ENCODE data around the gene MMS19.

MMS19 gene

GRCh38 chr10:97537186-97537869 lies 39.1 kb upstream of the MMS19 start:
- no peak for DNase-seq
- no peak overlapping the region for H3K4ac ChIP-seq (ENCODE audit: low read depth, low read length)
- H2BK15ac ChIP-seq (replicated peaks; ENCODE audit: low read depth): no peak overlapping the region
- no peak overlapping the region for H2AK5ac ChIP-seq (ENCODE audit: low read length)
- no peak overlapping the region for H2BK5ac ChIP-seq (ENCODE audit: low read length)
- H3K4me1 ChIP-seq (ENCODE audit: control insufficient read depth, low read depth, low read length): peaks cover 6% of the 10 kb centered on the region
- H3K4me3 ChIP-seq (ENCODE audit: low read length): no peak overlapping the region
- H3K27ac ChIP-seq (ENCODE audit: low read depth, low read length): no peak overlapping the region
- no peak overlapping the region for H3K23ac ChIP-seq (ENCODE audit: low read length)
- no peaks in the 10 kb centered on the region for H3K36me3 ChIP-seq (ENCODE audit: control insufficient read depth, insufficient read depth, low read length)
- H3K18ac ChIP-seq (ENCODE audit: low read length): no peak overlapping the region
- no peak overlapping the region for H4K5ac ChIP-seq (ENCODE audit: low read length)
- H3K79me2 ChIP-seq (ENCODE audit: control insufficient read depth, insufficient read depth, low read length): no peaks in the 10 kb centered on the region
- H3K9ac ChIP-seq (ENCODE audit: low read length): no peak overlapping the region
- no CpG with 5 or more reads among the region's 5 CpGs for WGBS (ENCODE audit: extremely low coverage, insufficient coverage, low lambda C conversion rate)
- H3K56ac ChIP-seq (ENCODE audit: low read length): peak overlapping the region; percentile 40
- no peaks in the 10 kb centered on the region for H3K27me3 ChIP-seq (ENCODE audit: insufficient read depth, low read length, poor library complexity)
- no peak overlapping the region for H3K4me2 ChIP-seq (ENCODE audit: low read length)
- no peak overlapping the region for H2BK120ac ChIP-seq (ENCODE audit: low read depth, low read length)
- peaks cover 8% of the 10 kb centered on the region for H3K79me1 ChIP-seq (ENCODE audit: low read length)
- H4K8ac ChIP-seq (ENCODE audit: low read depth, low read length): no peak overlapping the region

- Histone ChIP-seq H2AK5ac (ENCODE audit: low read length) (no peak overlapping the region), H2BK120ac (ENCODE audit: low read depth, low read length) (no peak overlapping the region), H3K79me2 (ENCODE audit: control insufficient read depth, insufficient read depth, low read length) (no peaks in the 10 kb centered on the region), H2BK5ac (ENCODE audit: low read length) (no peak overlapping the region), H3K36me3 (ENCODE audit: control insufficient read depth, insufficient read depth, low read length) (no peaks in the 10 kb centered on the region), H3K4me2 (ENCODE audit: low read length) (no peak overlapping the region), H3K18ac (ENCODE audit: low read length) (no peak overlapping the region), H3K27ac (ENCODE audit: low read depth, low read length) (no peak overlapping the region), H3K56ac (ENCODE audit: low read length) (no peak overlapping the region), H3K79me1 (ENCODE audit: low read length) (peaks cover 3% of the 10 kb centered on the region), H2BK15ac (replicated peaks; ENCODE audit: low read depth) (no peak overlapping the region), H3K9ac (ENCODE audit: low read length) (no peak overlapping the region), H4K8ac (ENCODE audit: low read depth, low read length) (no peak overlapping the region), H3K27me3 (ENCODE audit: insufficient read depth, low read length, poor library complexity) (no peaks in the 10 kb centered on the region), H3K4me1 (ENCODE audit: control insufficient read depth, low read depth, low read length) (no peaks in the 10 kb centered on the region), H3K4ac (ENCODE audit: low read depth, low read length) (no peak overlapping the region), H3K23ac (ENCODE audit: low read length) (no peak overlapping the region), H3K4me3 (ENCODE audit: low read length) (no peak overlapping the region), H4K5ac (ENCODE audit: low read length) (no peak overlapping the region)
- DNase-seq: peak; percentile 85
- WGBS (ENCODE audit: extremely low coverage, insufficient coverage, low lambda C conversion rate): no CpG with 5 or more reads among the region's 6 CpGs
Measured at GRCh38 chr10:97534746-97535367, 36.6 kb upstream of the MMS19 start.

- H2BK5ac ChIP-seq (ENCODE audit: low read length): no peak overlapping the region
- no peak overlapping the region for H3K18ac ChIP-seq (ENCODE audit: low read length)
- no peak overlapping the region for H4K8ac ChIP-seq (ENCODE audit: low read depth, low read length)
- H2BK120ac ChIP-seq (ENCODE audit: low read depth, low read length): no peak overlapping the region
- no peaks in the 10 kb centered on the region for H3K79me2 ChIP-seq (ENCODE audit: control insufficient read depth, insufficient read depth, low read length)
- peaks cover 3% of the 10 kb centered on the region for H3K79me1 ChIP-seq (ENCODE audit: low read length)
- no peak overlapping the region for H3K4me2 ChIP-seq (ENCODE audit: low read length)
- no peak overlapping the region for H2BK15ac ChIP-seq (replicated peaks; ENCODE audit: low read depth)
- no peaks in the 10 kb centered on the region for H3K36me3 ChIP-seq (ENCODE audit: control insufficient read depth, insufficient read depth, low read length)
- no peaks in the 10 kb centered on the region for H3K27me3 ChIP-seq (ENCODE audit: insufficient read depth, low read length, poor library complexity)
- no peak overlapping the region for H3K9ac ChIP-seq (ENCODE audit: low read length)
- no peaks in the 10 kb centered on the region for H3K4me1 ChIP-seq (ENCODE audit: control insufficient read depth, low read depth, low read length)
- H3K56ac ChIP-seq (ENCODE audit: low read length): no peak overlapping the region
- DNase-seq: no peak
- H3K27ac ChIP-seq (ENCODE audit: low read depth, low read length): no peak overlapping the region
- H3K4me3 ChIP-seq (ENCODE audit: low read length): no peak overlapping the region
- WGBS (ENCODE audit: extremely low coverage, insufficient coverage, low lambda C conversion rate): no CpG with 5 or more reads among the region's 6 CpGs
- no peak overlapping the region for H4K5ac ChIP-seq (ENCODE audit: low read length)
- no peak overlapping the region for H3K4ac ChIP-seq (ENCODE audit: low read depth, low read length)
- no peak overlapping the region for H2AK5ac ChIP-seq (ENCODE audit: low read length)
- H3K23ac ChIP-seq (ENCODE audit: low read length): no peak overlapping the region
Measured at GRCh38 chr10:97533888-97534287, 35.7 kb upstream of the MMS19 start.

- Histone ChIP-seq H3K27me3 (ENCODE audit: insufficient read depth, low read length, poor library complexity) (no peaks in the 10 kb centered on the region), H3K9ac (ENCODE audit: low read length) (no peak overlapping the region), H3K4me1 (ENCODE audit: control insufficient read depth, low read depth, low read length) (no peaks in the 10 kb centered on the region), H4K8ac (ENCODE audit: low read depth, low read length) (no peak overlapping the region), H2BK15ac (replicated peaks; ENCODE audit: low read depth) (no peak overlapping the region), H3K27ac (ENCODE audit: low read depth, low read length) (no peak overlapping the region), H3K79me1 (ENCODE audit: low read length) (peaks cover 3% of the 10 kb centered on the region), H3K56ac (ENCODE audit: low read length) (no peak overlapping the region), H2BK120ac (ENCODE audit: low read depth, low read length) (no peak overlapping the region), H4K5ac (ENCODE audit: low read length) (no peak overlapping the region), H2BK5ac (ENCODE audit: low read length) (no peak overlapping the region), H3K23ac (ENCODE audit: low read length) (no peak overlapping the region), H3K36me3 (ENCODE audit: control insufficient read depth, insufficient read depth, low read length) (no peaks in the 10 kb centered on the region), H3K18ac (ENCODE audit: low read length) (no peak overlapping the region), H2AK5ac (ENCODE audit: low read length) (no peak overlapping the region), H3K4me3 (ENCODE audit: low read length) (no peak overlapping the region), H3K4ac (ENCODE audit: low read depth, low read length) (no peak overlapping the region), H3K4me2 (ENCODE audit: low read length) (no peak overlapping the region), H3K79me2 (ENCODE audit: control insufficient read depth, insufficient read depth, low read length) (no peaks in the 10 kb centered on the region)
- no CpG with 5 or more reads among the region's 12 CpGs for WGBS (ENCODE audit: extremely low coverage, insufficient coverage, low lambda C conversion rate)
- DNase-seq: peak; percentile 90
Measured at GRCh38 chr10:97532935-97533671, 34.9 kb upstream of the MMS19 start.

- no peaks in the 10 kb centered on the region for H3K36me3 ChIP-seq (ENCODE audit: control insufficient read depth, insufficient read depth, low read length)
- H3K4me3 ChIP-seq (ENCODE audit: low read length): no peak overlapping the region
- no peak overlapping the region for H2BK120ac ChIP-seq (ENCODE audit: low read depth, low read length)
- no CpG with 5 or more reads among the region's 10 CpGs for WGBS (ENCODE audit: extremely low coverage, insufficient coverage, low lambda C conversion rate)
- H3K4ac ChIP-seq (ENCODE audit: low read depth, low read length): no peak overlapping the region
- H2AK5ac ChIP-seq (ENCODE audit: low read length): no peak overlapping the region
- H2BK15ac ChIP-seq (replicated peaks; ENCODE audit: low read depth): no peak overlapping the region
- H3K9ac ChIP-seq (ENCODE audit: low read length): no peak overlapping the region
- no peaks in the 10 kb centered on the region for H3K27me3 ChIP-seq (ENCODE audit: insufficient read depth, low read length, poor library complexity)
- H3K23ac ChIP-seq (ENCODE audit: low read length): no peak overlapping the region
- no peak overlapping the region for H3K56ac ChIP-seq (ENCODE audit: low read length)
- no peak overlapping the region for H3K18ac ChIP-seq (ENCODE audit: low read length)
- H3K79me1 ChIP-seq (ENCODE audit: low read length): no peaks in the 10 kb centered on the region
- H4K5ac ChIP-seq (ENCODE audit: low read length): no peak overlapping the region
- H2BK5ac ChIP-seq (ENCODE audit: low read length): no peak overlapping the region
- no peak overlapping the region for H4K8ac ChIP-seq (ENCODE audit: low read depth, low read length)
- no peak overlapping the region for H3K4me2 ChIP-seq (ENCODE audit: low read length)
- H3K4me1 ChIP-seq (ENCODE audit: control insufficient read depth, low read depth, low read length): no peaks in the 10 kb centered on the region
- no peak overlapping the region for H3K27ac ChIP-seq (ENCODE audit: low read depth, low read length)
- H3K79me2 ChIP-seq (ENCODE audit: control insufficient read depth, insufficient read depth, low read length): no peaks in the 10 kb centered on the region
- DNase-seq: peak; percentile 95
Measured at GRCh38 chr10:97531401-97531986, 33.3 kb upstream of the MMS19 start.
